ENCODE results near the gene SEPSECS. TPM values are rescaled to one million over a fixed set of nuclear protein-coding genes. Genes with fewer than 3 reads are reported as not detected.

Gene SEPSECS
- total RNA-seq, 3 donors from 2014 or later, result 13.4 to 26.2 (median 13.6) TPM

DNA sequence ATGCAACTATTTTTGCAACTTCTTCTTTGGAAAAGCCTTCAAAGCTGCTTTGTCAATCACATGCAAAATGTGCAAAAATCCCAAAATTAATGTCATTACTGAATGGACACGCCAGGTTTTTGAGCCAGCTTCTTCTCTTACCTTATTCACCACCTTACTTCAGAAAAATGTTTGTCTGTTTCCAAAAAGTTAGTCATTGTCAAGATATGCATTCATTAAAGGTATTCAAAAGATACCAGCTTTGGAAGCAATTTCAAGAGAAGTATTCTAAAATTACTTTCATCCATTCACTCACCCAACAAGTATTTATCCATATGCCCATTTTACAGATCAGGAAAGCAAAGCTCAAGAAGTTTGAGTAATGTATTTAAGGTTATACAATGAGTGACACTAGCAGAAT is 2.3 kb upstream of the SEPSECS start:
- intact Hi-C loops (cut with DNase I, micrococcal nuclease), result no loop called here
- H3K9me3 ChIP-seq, result no peaks in the 10 kb centered on the region

DNA sequence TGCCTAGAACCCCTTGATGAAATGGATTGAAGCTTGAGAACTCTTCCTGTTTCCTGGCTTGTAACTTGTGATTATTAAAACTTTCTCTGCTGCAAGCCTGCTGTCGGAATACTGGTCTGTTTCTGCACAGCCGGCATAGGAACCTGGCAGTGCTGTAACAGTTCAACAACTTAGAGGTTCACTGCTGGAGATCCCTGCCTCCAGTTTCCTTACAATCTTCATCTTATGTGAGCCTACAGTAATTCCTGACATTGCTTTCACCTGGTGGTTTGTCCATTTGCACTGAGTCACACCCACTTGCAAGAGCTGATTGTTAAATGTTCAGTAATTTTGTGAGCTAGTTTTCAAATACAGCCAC is 1.3 kb upstream of the SEPSECS start:
- Histone ChIP-seq H3K4me3 (no peak overlapping the region), H3K9me3 (no peaks in the 10 kb centered on the region), H3K36me3 (ENCODE audit: low read depth) (no peaks in the 10 kb centered on the region), H3K4me1 (ENCODE audit: low read depth) (peaks cover 12% of the 10 kb centered on the region)
- TF ChIP-seq, protein P1, sequence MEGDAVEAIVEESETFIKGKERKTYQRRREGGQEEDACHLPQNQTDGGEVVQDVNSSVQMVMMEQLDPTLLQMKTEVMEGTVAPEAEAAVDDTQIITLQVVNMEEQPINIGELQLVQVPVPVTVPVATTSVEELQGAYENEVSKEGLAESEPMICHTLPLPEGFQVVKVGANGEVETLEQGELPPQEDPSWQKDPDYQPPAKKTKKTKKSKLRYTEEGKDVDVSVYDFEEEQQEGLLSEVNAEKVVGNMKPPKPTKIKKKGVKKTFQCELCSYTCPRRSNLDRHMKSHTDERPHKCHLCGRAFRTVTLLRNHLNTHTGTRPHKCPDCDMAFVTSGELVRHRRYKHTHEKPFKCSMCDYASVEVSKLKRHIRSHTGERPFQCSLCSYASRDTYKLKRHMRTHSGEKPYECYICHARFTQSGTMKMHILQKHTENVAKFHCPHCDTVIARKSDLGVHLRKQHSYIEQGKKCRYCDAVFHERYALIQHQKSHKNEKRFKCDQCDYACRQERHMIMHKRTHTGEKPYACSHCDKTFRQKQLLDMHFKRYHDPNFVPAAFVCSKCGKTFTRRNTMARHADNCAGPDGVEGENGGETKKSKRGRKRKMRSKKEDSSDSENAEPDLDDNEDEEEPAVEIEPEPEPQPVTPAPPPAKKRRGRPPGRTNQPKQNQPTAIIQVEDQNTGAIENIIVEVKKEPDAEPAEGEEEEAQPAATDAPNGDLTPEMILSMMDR (IDR thresholded peaks at IDR 0.05), result no peak
- ATAC-seq (no peak), DNase-seq (peak in 1 of 3 donors; percentile 14)
- intact Hi-C loops (cut with DNase I, micrococcal nuclease), result no loop called here

More for the DNA sequence above, 2.3 kb upstream of the SEPSECS start:
- TF ChIP-seq, protein P1 (IDR thresholded peaks at IDR 0.05), result no peak
- Histone ChIP-seq H3K4me1 (ENCODE audit: low read depth) (peaks cover 12% of the 10 kb centered on the region), H3K4me3 (no peak overlapping the region), H3K36me3 (ENCODE audit: low read depth) (no peaks in the 10 kb centered on the region)
- DNase-seq (no peak), ATAC-seq (no peak)

DNA sequence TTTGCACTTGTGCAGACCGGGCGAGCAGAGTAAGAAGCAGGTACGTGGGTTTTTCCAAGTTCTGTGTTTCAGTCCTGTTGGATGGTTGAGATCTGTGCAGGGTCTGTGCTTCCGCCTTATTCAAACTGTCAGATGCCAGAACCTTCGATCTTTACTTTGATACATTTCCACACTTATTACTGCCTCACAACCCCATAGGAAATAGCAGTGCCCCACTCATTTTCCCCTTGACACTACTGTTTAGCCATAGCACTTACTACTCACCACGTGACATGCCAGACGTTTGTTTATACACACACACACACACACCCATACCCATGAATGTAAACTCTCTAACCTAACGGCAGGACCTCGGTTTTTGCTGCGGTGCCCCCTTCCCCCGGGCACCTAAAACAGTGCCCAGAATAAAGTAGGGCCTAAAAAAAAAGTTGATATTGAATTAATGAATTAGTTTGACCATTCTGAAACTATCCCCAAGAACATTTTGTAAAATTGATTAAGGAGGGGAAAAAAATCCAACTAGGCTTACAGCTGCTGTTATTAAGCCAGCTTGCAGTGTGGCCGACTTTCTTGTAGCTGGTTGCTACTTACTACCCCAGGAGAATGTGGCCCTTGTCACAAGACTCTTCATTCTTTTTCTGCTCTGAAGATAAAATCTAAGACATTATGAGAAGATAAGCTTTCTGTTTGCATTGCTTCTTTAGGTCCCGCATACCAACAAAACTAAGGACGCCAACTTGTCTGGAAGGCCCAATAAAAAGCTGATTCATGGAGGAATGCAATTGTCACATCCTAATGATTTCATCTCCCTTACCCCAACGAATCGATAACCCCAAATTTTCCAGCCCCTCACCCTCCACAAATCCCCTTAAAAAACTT is 704 bp upstream of the SEPSECS start:
- H3K4me1 ChIP-seq (ENCODE audit: low read depth), result peaks cover 12% of the 10 kb centered on the region
- TF ChIP-seq, protein P1 (IDR thresholded peaks at IDR 0.05), result no peak
- ATAC-seq, result peak; percentile 59
- H3K9me3 ChIP-seq, result no peaks in the 10 kb centered on the region
- H3K36me3 ChIP-seq (ENCODE audit: low read depth), result no peaks in the 10 kb centered on the region
- peak in 2 of 3 donors; percentile 35 to 63 for DNase-seq
- H3K4me3 ChIP-seq, result peak overlapping the region; percentile 86
- intact Hi-C loops (cut with DNase I, micrococcal nuclease), result no loop called here

DNA sequence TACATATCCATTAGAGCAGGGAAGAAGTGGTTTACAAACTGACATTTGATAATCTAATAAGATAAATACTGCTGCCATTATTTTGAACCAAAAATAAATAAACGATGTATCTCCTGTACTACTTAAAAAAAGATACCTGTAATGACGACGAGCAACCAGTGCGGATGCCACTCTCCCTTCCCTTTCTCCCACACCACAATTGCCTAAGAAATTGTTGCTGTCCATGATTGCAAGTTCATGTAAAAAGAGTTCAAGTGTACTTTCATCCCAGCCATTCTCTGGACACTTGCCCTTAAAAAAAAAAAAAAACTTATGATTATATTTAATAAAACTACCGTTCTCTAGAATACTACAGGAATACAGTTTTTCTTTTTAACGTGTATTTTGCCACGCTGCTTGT is 1.4 kb downstream of the SEPSECS start:
- H3K4me3 ChIP-seq, result no peak overlapping the region
- H3K36me3 ChIP-seq (ENCODE audit: low read depth), result no peaks in the 10 kb centered on the region
- TF ChIP-seq, protein P1 (IDR thresholded peaks at IDR 0.05), result no peak
- intact Hi-C loops (cut with DNase I, micrococcal nuclease), result no loop called here
- peaks cover 12% of the 10 kb centered on the region for H3K4me1 ChIP-seq (ENCODE audit: low read depth)
- H3K9me3 ChIP-seq, result no peaks in the 10 kb centered on the region
- ATAC-seq, result no peak
- no peak for DNase-seq

DNA sequence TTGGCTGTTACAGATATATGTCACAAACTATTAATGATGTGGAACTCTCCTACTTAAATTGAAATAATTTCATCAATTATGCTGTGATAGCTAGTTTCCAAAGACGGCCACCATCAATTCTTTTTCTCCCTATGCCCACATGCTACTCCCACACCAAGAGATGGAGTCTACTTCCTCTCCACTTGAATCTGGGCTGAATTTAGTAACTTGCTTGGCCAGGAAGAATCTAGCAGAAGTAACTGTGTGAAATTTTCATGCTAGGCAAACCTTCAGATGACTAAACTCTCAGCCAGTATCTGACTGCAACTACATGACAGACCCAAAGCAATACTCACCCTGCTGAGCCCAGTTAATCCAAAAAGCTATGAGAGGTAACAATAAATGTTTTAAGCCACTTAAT is 3.2 kb downstream of the SEPSECS start:
- ATAC-seq (no peak), DNase-seq (no peak)
- no peaks in the 10 kb centered on the region for H3K9me3 ChIP-seq
- TF ChIP-seq, protein P1 (IDR thresholded peaks at IDR 0.05), result no peak
- intact Hi-C loops (cut with DNase I, micrococcal nuclease), result no loop called here
- no peaks in the 10 kb centered on the region for H3K36me3 ChIP-seq (ENCODE audit: low read depth)
- peaks cover 8% of the 10 kb centered on the region for H3K4me1 ChIP-seq (ENCODE audit: low read depth)
- H3K4me3 ChIP-seq, result no peak overlapping the region
